GM19099 (cell line): ENCODE data around the gene RPS27L.

Experiments used
- POLR2A ChIP-seq: IDR thresholded peaks from 3 replicates; pipeline ENCODE4 v1.6.1; 2011; ENCODE audit warnings: low read depth; ENCODE audit not compliant: insufficient read length; ENCODE audit errors: extremely low read depth

The RPS27L gene

GRCh38 chr15:63169788-63170187 is 12.5 kb upstream of the RPS27L start:
- TF ChIP-seq POLR2A, result no peak

- no peak for TF ChIP-seq POLR2A
Observed at GRCh38 chr15:63166219-63166618, 8.9 kb upstream of the RPS27L start.

DNA sequence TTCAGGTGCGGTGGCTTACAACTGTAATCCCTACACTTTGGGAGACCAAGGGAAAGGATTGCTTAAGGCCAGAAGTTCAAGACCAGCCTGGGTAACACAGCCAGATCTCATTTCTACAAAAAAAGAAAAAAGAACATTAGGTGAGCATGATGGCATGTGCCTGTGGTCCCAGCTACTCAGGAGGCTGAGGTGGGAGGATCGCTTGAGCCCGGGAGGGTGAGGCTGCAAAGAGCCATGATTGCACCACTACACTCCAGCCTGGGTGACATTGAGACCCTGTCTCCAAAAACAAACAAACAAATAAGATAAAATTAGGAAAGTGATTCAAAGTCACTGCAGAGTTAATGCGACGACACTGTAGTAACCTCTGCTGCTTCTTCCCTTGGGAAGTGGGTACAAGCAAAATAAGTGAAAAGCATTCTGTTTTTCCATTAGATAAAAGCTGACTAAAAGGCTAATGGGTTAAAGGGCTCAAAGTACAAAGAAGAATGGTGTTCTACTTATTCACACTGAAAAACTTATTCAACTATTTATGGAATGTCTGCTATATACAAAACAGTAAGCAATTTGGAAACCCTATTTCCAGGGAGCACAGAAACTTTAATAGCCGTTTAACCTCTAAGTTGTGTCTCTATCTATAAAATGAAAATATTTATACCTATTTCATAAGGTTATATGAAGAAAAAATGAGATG is 8.0 kb upstream of the RPS27L start:
- TF ChIP-seq POLR2A, result no peak

DNA sequence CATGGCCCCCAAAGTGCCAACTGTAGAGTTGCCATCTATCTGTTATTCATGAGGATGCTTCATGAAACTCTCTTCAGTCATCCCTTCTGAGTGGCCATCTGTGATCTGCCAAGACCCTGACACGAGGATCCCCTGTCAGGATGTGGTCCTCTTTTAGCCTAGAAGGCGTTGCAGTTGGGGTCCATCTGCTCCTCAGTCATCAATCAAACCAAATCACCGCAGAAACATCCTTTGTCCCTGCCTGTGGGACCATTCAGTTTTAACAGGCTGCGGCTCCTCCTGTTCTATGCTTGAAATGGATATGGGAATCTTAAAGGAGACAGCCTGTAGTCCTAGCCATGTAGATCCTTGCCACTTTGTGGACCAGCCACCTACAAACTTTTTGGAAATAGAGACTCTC is 5.9 kb upstream of the RPS27L start:
- TF ChIP-seq POLR2A, result no peak

DNA sequence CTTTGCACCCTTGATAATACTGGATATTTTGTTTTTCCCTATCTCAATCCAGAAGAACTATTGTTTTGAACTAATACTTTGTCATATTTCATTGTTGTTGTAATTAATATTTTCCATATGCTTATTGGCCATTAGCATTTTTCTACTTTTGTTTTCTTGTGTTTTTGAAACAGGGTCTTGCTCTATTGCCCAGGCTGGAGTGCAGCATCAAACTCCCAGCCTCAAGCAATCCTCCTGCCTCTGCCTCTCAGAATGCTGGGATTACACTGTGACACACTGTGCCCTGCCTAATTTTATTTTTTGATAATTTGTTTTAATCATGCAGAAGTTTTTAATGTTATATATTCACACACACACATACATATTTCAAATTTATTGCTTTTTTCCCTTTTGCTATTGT is 3.4 kb upstream of the RPS27L start:
- no peak for TF ChIP-seq POLR2A

GRCh38 chr15:63157891-63158431 is 684 bp upstream of the RPS27L start:
- TF ChIP-seq POLR2A, result no peak

DNA sequence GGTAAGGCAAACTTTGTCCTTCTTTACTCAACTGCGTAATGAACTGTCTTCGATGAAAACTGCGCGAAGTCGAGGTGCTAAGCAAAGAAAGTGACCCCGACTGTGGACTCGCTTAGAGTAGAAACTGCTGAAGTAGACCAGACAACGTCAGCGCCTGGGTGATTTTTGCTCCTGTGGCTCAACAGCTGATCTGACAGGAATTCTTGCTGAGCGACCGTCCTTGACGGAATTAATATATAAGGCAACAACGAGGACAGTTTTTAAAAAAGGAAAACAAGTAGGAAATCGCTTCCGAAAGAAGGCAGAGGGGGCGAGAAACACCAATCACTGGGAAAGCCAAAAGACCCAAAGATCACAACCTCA is 541 bp downstream of the RPS27L start:
- no peak for TF ChIP-seq POLR2A

DNA sequence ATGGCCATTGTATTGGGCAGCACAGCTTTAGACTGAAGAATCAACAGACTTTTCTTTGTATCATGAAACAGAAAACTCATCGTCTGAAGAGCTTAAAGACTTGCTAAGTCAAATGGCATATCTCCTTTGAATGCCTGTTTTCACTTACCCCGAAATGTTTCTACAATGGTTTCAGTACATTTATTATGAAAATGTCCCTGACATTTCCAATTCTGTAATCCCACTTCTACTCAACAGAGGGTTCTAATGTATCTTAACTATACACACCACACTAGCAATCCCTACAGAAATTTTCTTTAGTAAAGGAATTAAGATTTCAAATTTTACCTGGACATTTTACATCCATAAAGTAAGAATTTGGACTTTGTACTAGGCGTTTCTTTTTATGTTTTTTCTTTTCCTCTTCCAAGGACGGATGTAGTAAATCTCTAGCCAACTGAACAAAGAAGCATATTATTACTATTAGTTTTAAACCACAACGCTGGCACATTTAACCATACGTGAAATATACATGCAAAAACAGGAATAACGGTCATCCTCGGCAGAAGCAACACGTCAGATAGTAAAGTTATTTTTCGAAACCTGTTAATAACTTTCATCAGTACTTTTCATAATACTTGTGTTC is 1.1 kb downstream of the RPS27L start:
- no peak for TF ChIP-seq POLR2A

- no peak for TF ChIP-seq POLR2A
Observed at GRCh38 chr15:63155486-63155885, 1.8 kb downstream of the RPS27L start.

DNA sequence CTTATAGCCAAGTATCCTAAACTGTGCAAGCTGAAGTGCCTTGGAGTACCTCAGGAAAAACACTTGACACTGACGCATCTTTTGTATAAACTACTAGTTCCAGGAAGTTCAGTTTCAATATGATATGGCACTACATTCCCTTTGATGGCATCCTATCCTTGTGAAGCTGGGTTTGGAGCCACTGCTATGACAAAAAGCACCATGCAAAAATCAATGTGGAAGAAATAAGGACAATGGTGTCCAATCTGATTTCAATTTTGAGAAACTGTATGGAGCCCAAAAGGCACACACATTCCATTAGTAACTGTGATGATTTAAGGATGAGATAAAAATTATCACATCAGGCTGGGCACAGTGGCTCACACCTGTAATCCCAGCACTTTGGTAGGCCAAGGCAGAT is 5.6 kb downstream of the RPS27L start:
- TF ChIP-seq POLR2A, result no peak

DNA sequence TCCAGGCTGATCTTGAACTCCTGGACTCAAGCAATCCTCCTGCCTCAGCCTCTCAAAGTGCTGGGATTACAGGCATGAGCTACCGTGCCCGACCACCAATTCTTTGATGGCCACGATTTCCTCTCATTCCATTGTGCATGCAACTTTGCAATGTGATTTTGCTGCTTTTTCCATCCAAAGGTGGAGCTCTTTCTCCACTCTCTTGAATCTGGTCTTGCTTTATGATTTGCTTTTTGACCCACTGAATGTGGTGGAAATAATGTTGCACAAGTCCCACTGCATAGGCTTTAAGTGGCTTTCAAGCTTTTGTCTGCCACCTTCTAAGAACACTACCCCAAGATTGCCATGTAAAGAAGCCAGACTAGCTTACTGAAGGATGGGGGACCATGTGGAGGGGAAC is 10.6 kb downstream of the RPS27L start:
- TF ChIP-seq POLR2A, result no peak

GRCh38 chr15:63145426-63145825 is 11.9 kb downstream of the RPS27L start:
- TF ChIP-seq POLR2A, result no peak

DNA sequence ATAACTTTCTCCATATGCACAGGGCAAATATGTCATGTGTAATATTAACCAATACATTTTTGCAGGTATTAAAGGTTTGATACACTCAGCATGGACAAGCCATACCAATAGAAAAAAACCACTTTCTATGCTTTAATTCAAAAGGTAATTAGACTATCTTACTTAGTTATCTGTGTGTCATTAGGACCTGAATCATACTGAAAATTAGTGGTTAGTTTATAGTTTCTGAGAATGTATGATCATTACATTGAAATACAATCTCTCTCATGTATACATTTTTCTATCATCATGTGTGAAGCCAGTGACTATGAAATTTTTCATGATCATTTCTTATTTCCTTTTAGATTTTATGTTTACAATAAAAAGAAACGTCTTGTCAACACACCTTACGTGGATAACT is 16.3 kb downstream of the RPS27L start:
- TF ChIP-seq POLR2A, result no peak

- TF ChIP-seq POLR2A, result no peak
Observed at GRCh38 chr15:63136742-63137141, 20.5 kb downstream of the RPS27L start.

DNA sequence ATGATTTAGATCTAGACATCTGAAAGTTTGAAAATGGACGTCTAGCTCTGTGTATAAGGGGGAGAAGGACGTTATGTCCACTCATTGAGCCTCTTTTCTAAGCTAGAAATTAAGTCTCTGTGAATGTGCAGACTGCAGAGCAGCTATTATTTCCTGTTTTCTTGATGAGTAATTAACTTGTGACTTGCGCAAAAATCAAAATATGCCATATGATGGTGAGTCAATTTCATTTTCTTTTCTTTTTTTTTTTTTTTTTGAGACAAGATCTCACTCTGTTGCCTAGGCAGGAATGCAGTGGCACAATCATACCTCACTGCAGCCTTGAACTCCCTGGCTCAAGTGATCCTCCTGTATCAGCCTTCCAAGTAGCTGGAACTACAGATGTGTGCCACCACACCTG is 21.5 kb downstream of the RPS27L start:
- no peak for TF ChIP-seq POLR2A

- no peak for TF ChIP-seq POLR2A
Observed at GRCh38 chr15:63135281-63135680, 22.0 kb downstream of the RPS27L start.
